ENCODE measurements around the gene PPARA. TPM values are rescaled to one million over a fixed set of nuclear protein-coding genes. Genes with fewer than 3 reads are reported as not detected.
A peak's percentile ranks its signal among the peaks of the same experiment; 100 is the strongest.

PPARA gene
- total and polyA plus RNA-seq, 2 donors (not counting 1 experiment from before 2014, with no cell fraction given): 10.2 to 17.5 TPM

DNA sequence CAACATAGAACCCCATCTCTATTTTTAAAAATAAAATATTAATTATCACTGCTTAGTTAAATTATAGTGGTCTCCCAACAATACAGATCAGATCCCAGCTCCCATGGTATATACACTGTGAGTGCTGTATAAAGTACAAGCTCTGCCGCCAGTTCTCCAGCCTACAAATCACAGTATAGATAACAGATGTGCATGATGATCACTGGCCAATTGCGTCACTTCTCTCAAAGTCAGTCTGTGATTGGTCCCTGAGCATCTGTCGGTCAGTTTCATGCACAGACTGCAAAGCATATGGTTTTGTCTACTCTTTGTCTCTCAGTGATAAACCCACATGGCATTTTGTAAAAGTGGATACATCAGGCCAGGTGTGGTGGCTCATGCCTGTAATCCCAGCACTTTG is 15.7 kb downstream of the PPARA start:
- Histone ChIP-seq H3K4me2 (ENCODE audit: extremely low read depth, insufficient read depth, low read length) (no peak overlapping the region), H3K9ac (ENCODE audit: insufficient read depth, low read length) (no peak overlapping the region), H3K27me3 (ENCODE audit: control insufficient read depth, insufficient read depth, low read length) (no peaks in the 10 kb centered on the region), H3K36me3 (ENCODE audit: control insufficient read depth, insufficient read depth, low read length) (no peaks in the 10 kb centered on the region), H3K27ac (ENCODE audit: insufficient read depth, low read length) (no peak overlapping the region), H3K4me1 (ENCODE audit: control insufficient read depth, extremely low read depth, insufficient read depth, low read length) (no peaks in the 10 kb centered on the region), H2AFZ (ENCODE audit: low read length) (no peak overlapping the region), H3K9me3 (ENCODE audit: control insufficient read depth, insufficient read depth, low read depth, low read length) (no peaks in the 10 kb centered on the region), H4K20me1 (ENCODE audit: control insufficient read depth, extremely low read depth, insufficient read depth, low read length) (no peaks in the 10 kb centered on the region), H3K79me2 (ENCODE audit: control insufficient read depth, insufficient read depth, low read length) (no peaks in the 10 kb centered on the region), H3K4me3 (replicated peaks in 1 of 4; ENCODE audit: control extremely low read depth in 1 of 4, insufficient read depth in 1 of 4, low read depth in 3 of 4, low read length in 4 of 4) (no peak overlapping the region)
- TF ChIP-seq CTCF (conservative IDR thresholded peaks at IDR 0.05 in 1 of 2, IDR thresholded peaks at IDR 0.05 in 1 of 2; ENCODE audit: low read depth in 1 of 2, low read length in 2 of 2) (no peak), EZH2 (IDR thresholded peaks at IDR 0.05; ENCODE audit: low read length, missing control alignments) (no peak)
- peak in 1 of 2 donors; percentile 23 for DNase-seq (ENCODE audit: low read depth in 2 of 2)

DNA sequence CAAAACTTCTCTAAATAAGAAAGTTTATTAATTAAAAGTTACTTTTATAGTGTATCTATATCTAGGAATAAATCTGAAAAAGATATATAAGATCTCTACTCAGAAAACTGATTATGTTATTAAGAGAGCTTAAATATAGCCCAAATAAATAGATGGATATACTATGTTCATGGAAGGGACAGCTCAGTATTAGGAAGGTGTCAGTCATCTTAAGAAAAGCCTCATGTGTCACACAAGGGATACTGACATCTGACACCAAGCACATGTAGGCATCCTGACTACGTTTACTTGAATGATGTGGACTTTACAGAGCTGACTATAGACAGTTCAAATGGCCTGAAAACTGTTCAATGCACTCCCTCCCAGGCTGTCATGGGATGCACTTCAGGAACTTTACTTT is 19.3 kb downstream of the PPARA start:
- H4K20me1 ChIP-seq (ENCODE audit: control insufficient read depth, extremely low read depth, insufficient read depth, low read length): no peaks in the 10 kb centered on the region
- H3K27ac ChIP-seq (ENCODE audit: insufficient read depth, low read length): no peak overlapping the region
- H2AFZ ChIP-seq (ENCODE audit: low read length): no peak overlapping the region
- H3K4me2 ChIP-seq (ENCODE audit: extremely low read depth, insufficient read depth, low read length): no peak overlapping the region
- no peaks in the 10 kb centered on the region for H3K27me3 ChIP-seq (ENCODE audit: control insufficient read depth, insufficient read depth, low read length)
- H3K9me3 ChIP-seq (ENCODE audit: control insufficient read depth, insufficient read depth, low read depth, low read length): no peaks in the 10 kb centered on the region
- H3K4me3 ChIP-seq (replicated peaks in 1 of 4; ENCODE audit: control extremely low read depth in 1 of 4, insufficient read depth in 1 of 4, low read depth in 3 of 4, low read length in 4 of 4): no peak overlapping the region
- no peaks in the 10 kb centered on the region for H3K79me2 ChIP-seq (ENCODE audit: control insufficient read depth, insufficient read depth, low read length)
- no peak for DNase-seq (ENCODE audit: low read depth in 2 of 2)
- H3K9ac ChIP-seq (ENCODE audit: insufficient read depth, low read length): no peak overlapping the region
- no peaks in the 10 kb centered on the region for H3K36me3 ChIP-seq (ENCODE audit: control insufficient read depth, insufficient read depth, low read length)
- peaks cover 10% of the 10 kb centered on the region for H3K4me1 ChIP-seq (ENCODE audit: control insufficient read depth, extremely low read depth, insufficient read depth, low read length)
- TF ChIP-seq EZH2 (IDR thresholded peaks at IDR 0.05; ENCODE audit: low read length, missing control alignments): no peak
- no peak for TF ChIP-seq CTCF (conservative IDR thresholded peaks at IDR 0.05 in 1 of 2, IDR thresholded peaks at IDR 0.05 in 1 of 2; ENCODE audit: low read depth in 1 of 2, low read length in 2 of 2)

DNA sequence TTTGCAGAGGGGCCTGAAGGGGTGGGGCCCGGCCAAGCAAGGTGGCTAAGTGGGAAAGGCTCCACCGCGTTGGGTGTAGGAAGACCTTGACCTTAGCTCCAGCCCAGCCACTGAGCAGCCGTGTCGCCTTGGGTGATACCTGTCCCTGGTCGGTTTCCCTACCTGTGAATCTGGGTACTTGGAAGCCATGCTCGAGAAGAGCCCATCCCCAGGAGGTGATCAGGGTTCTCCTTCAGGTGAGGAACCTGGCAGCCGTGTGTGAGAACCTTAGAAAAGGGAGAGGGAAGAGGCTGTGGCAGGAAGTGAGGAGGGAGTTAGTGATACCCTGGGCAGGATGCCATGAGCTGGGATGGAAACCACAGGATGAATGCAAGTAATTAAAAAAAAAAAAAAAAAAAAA is 21.6 kb downstream of the PPARA start:
- peaks cover 15% of the 10 kb centered on the region for H3K4me1 ChIP-seq (ENCODE audit: control insufficient read depth, extremely low read depth, insufficient read depth, low read length)
- H4K20me1 ChIP-seq (ENCODE audit: control insufficient read depth, extremely low read depth, insufficient read depth, low read length): no peaks in the 10 kb centered on the region
- no peaks in the 10 kb centered on the region for H3K9me3 ChIP-seq (ENCODE audit: control insufficient read depth, insufficient read depth, low read depth, low read length)
- no peak overlapping the region for H3K4me2 ChIP-seq (ENCODE audit: extremely low read depth, insufficient read depth, low read length)
- H2AFZ ChIP-seq (ENCODE audit: low read length): no peak overlapping the region
- peak; percentile 51 to 79 for DNase-seq (ENCODE audit: low read depth in 2 of 2)
- H3K4me3 ChIP-seq (replicated peaks in 1 of 4; ENCODE audit: control extremely low read depth in 1 of 4, insufficient read depth in 1 of 4, low read depth in 3 of 4, low read length in 4 of 4): no peak overlapping the region
- TF ChIP-seq CTCF (conservative IDR thresholded peaks at IDR 0.05 in 1 of 2, IDR thresholded peaks at IDR 0.05 in 1 of 2; ENCODE audit: low read depth in 1 of 2, low read length in 2 of 2) (no peak), EZH2 (IDR thresholded peaks at IDR 0.05; ENCODE audit: low read length, missing control alignments) (no peak)
- H3K79me2 ChIP-seq (ENCODE audit: control insufficient read depth, insufficient read depth, low read length): no peaks in the 10 kb centered on the region
- no peaks in the 10 kb centered on the region for H3K27me3 ChIP-seq (ENCODE audit: control insufficient read depth, insufficient read depth, low read length)
- no peaks in the 10 kb centered on the region for H3K36me3 ChIP-seq (ENCODE audit: control insufficient read depth, insufficient read depth, low read length)
- no peak overlapping the region for H3K9ac ChIP-seq (ENCODE audit: insufficient read depth, low read length)
- peak overlapping the region; percentile 58 for H3K27ac ChIP-seq (ENCODE audit: insufficient read depth, low read length)

Data from fibroblast of lung (primary cell).